Measurements from ENCODE around the gene MXD1. TPM values are rescaled to one million over a fixed set of nuclear protein-coding genes. Genes with fewer than 3 reads are reported as not detected.

The MXD1 gene
- total RNA-seq, 1 donor from 2014 or later: 3.5 TPM

GRCh38 chr2:69985688-69986087 is 70.8 kb downstream of the MXD1 start:
- Histone ChIP-seq H3K9me3 (replicated peaks) (no peaks in the 10 kb centered on the region), H3K27ac (replicated peaks) (no peak overlapping the region)
- no peak for TF ChIP-seq CTCF (IDR thresholded peaks at IDR 0.05; ENCODE audit: borderline replicate concordance)

GRCh38 chr2:69986691-69987090 is 71.8 kb downstream of the MXD1 start:
- Histone ChIP-seq H3K27me3 (ENCODE audit: low read depth) (no peaks in the 10 kb centered on the region), H3K4me1 (no peaks in the 10 kb centered on the region), H3K9me3 (replicated peaks) (no peaks in the 10 kb centered on the region), H3K27ac (replicated peaks) (no peak overlapping the region), H3K4me3 (no peak overlapping the region), H3K36me3 (no peaks in the 10 kb centered on the region)
- no peak for DNase-seq
- no peak for TF ChIP-seq CTCF (IDR thresholded peaks at IDR 0.05; ENCODE audit: borderline replicate concordance)
- intact Hi-C loops (cut with micrococcal nuclease): no loop called here

More at GRCh38 chr2:69985688-69986087, 70.8 kb downstream of the MXD1 start:
- Histone ChIP-seq H3K36me3 (no peaks in the 10 kb centered on the region), H3K4me3 (no peak overlapping the region), H3K27me3 (ENCODE audit: low read depth) (no peaks in the 10 kb centered on the region), H3K4me1 (no peaks in the 10 kb centered on the region)
- DNase-seq: peak; percentile 32
- intact Hi-C loops (cut with micrococcal nuclease): no loop called here

GRCh38 chr2:69988086-69988635 is 73.3 kb downstream of the MXD1 start:
- H3K4me3 ChIP-seq: no peak overlapping the region
- intact Hi-C loops (cut with micrococcal nuclease): no loop called here
- no peaks in the 10 kb centered on the region for H3K9me3 ChIP-seq (replicated peaks)
- no peaks in the 10 kb centered on the region for H3K27me3 ChIP-seq (ENCODE audit: low read depth)
- TF ChIP-seq CTCF (IDR thresholded peaks at IDR 0.05; ENCODE audit: borderline replicate concordance): no peak
- H3K36me3 ChIP-seq: peaks cover 1% of the 10 kb centered on the region
- DNase-seq: no peak
- no peak overlapping the region for H3K27ac ChIP-seq (replicated peaks)
- H3K4me1 ChIP-seq: no peaks in the 10 kb centered on the region

- Histone ChIP-seq H3K4me3 (no peak overlapping the region), H3K4me1 (no peaks in the 10 kb centered on the region), H3K9me3 (replicated peaks) (no peaks in the 10 kb centered on the region), H3K36me3 (peaks cover 9% of the 10 kb centered on the region), H3K27ac (replicated peaks) (no peak overlapping the region), H3K27me3 (ENCODE audit: low read depth) (no peaks in the 10 kb centered on the region)
- no peak for TF ChIP-seq CTCF (IDR thresholded peaks at IDR 0.05; ENCODE audit: borderline replicate concordance)
- intact Hi-C loops (cut with micrococcal nuclease): no loop called here
- DNase-seq: no peak
These were observed 74.1 kb downstream of the MXD1 start for GRCh38 chr2:69989009-69989408.

- intact Hi-C loops (cut with micrococcal nuclease): no loop called here
These were observed 74.7 kb downstream of the MXD1 start for GRCh38 chr2:69989441-69990105.

More at GRCh38 chr2:69989441-69990105, 74.7 kb downstream of the MXD1 start:
- Histone ChIP-seq H3K27ac (replicated peaks) (no peak overlapping the region), H3K4me3 (no peak overlapping the region), H3K9me3 (replicated peaks) (no peaks in the 10 kb centered on the region), H3K36me3 (peaks cover 14% of the 10 kb centered on the region), H3K27me3 (ENCODE audit: low read depth) (no peaks in the 10 kb centered on the region), H3K4me1 (no peaks in the 10 kb centered on the region)
- DNase-seq: no peak
- no peak for TF ChIP-seq CTCF (IDR thresholded peaks at IDR 0.05; ENCODE audit: borderline replicate concordance)

Other genes with a start within 250 kb of the MXD1 start
- gene ANXA4, start 173.0 kb upstream of the MXD1 start, total RNA-seq: 30.6 TPM
- 5.3 TPM for gene GMCL1, start 85.4 kb upstream of the MXD1 start, total RNA-seq
- gene SNRNP27, start 21.2 kb upstream of the MXD1 start, total RNA-seq: 56.0 TPM
- gene ASPRV1, start 46.5 kb downstream of the MXD1 start, total RNA-seq: 0.63 TPM
- gene PCBP1, start 172.4 kb downstream of the MXD1 start, total RNA-seq: 205 TPM